ENCODE measurements around the gene SLC7A9.

DNA sequence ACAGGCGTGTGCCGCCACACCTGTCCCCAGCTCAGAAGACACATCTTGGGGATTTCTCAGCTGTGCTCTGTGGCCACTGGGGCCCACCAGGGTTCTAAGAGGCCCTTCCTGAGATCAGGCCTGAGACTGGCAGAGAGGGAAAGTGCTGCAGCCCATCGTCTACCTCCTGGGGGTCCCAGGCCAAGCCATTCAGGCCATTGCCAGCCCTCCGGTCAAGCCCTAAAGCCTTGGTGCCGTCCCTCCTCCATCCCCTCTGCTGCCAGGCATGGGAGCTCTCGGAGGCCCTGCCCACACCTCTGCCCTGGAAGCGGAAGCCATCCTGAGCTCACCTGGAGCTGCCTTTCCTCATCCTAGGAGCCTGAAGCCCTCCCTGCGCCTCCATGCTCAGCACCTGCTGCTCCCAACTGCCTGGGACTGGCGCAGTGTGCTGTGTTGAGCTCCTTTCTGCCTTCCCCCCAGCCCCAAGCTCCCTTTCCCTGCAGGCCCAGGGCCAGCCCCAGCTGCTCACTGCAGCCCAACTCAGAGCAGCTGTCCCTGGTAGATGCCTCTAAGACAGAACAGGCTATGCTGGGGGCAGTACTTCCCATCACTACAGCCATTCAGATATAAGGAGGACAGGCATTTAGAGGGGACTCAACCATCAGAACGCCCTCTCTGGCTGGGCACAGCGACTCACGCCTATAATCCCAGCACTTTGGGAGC, 2.9 kb downstream of the SLC7A9 start:
- TF ChIP-seq, protein P1, sequence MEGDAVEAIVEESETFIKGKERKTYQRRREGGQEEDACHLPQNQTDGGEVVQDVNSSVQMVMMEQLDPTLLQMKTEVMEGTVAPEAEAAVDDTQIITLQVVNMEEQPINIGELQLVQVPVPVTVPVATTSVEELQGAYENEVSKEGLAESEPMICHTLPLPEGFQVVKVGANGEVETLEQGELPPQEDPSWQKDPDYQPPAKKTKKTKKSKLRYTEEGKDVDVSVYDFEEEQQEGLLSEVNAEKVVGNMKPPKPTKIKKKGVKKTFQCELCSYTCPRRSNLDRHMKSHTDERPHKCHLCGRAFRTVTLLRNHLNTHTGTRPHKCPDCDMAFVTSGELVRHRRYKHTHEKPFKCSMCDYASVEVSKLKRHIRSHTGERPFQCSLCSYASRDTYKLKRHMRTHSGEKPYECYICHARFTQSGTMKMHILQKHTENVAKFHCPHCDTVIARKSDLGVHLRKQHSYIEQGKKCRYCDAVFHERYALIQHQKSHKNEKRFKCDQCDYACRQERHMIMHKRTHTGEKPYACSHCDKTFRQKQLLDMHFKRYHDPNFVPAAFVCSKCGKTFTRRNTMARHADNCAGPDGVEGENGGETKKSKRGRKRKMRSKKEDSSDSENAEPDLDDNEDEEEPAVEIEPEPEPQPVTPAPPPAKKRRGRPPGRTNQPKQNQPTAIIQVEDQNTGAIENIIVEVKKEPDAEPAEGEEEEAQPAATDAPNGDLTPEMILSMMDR (IDR thresholded peaks at IDR 0.05) = no peak
- TF ChIP-seq POLR2AphosphoS5 (IDR thresholded peaks at IDR 0.05) = no peak
- TF ChIP-seq EP300 (IDR thresholded peaks at IDR 0.05) = no peak

All from sigmoid colon (tissue), 4 donors.